Globus pallidus (tissue), 1 donor: ENCODE measurements around the gene USH2A.

Experiments
- DNase-seq: peaks from one replicate; pipeline ENCODE4 v3.0.0-alpha.2; 2015; ENCODE audit warnings: low spot score

USH2A gene

DNA sequence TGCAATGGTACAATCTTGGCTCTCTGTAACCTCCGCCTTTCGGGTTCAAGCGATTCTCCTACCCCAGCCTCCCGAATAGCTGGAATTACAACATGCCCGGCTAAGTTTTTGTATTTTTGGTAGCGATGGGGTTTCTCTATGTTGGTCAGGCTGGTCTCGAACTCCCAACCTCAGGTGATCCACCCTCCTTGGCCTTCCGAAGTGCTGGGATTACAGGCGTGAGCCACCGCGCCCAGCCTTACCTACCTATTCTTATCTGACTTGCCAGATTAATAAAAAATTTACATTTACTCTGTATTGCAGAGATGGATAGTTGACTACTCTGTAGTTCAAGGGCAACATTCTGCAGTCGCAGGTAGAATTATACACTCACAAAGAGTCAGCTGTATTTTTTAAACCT lies 496.6 kb downstream of the USH2A start:
- DNase-seq: no peak

DNA sequence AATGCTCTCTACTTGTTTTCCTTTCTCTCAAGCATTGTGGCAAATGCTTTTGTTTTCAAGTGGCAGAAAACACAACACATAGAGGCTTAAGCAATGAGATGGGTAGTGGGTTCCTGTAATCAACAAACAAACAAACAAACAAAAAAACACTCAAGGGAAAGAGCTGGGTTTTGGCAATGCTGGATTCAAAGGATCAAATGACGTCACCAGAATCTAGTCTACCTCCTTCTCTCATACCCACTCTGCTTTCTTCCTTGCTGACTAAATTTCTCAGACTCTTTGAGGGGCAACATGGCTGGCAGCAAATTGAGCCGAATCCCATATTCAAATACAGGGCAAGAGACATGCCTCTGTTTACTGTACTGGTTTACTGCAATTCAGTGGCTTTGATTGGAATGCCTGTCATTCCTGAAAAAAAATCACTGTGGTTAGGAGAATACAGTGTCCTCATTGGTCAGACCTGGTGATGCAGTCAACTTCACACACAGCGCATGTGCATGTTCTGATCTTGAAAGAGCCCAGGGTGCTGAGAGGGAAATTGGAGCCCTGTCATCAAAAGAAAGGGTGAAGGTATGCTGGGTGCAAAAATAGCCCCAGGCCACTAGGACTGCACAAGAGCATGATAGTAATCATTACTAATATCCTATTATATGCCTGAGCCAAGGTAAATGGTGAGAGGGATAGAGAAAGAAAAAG lies 500.0 kb downstream of the USH2A start:
- no peak for DNase-seq

DNA sequence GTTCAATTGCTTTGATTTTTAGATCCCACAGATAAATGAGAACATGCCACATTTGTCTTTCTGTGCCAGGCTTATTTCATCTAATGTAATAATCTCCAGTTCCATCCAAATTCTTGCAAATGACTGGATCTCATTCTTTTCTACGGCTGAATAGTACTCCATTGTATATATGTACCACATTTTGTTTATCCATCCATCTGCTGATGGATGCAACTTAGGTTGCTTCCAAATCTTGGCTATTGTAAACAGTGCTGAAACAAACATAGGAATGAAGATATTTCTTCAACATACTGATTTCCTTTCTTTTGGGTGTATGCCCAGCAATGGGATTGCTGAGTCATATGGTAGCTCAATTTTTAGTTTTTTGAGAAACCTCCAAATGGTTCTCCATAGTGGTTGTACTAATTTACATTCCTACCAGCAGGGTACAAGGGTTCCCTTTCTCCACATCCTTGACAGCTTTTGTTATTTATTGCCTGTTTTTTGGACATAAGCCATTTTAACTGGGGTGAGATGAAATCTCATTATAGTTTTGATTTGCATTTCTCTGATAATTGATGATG lies 511.8 kb downstream of the USH2A start:
- DNase-seq: no peak

DNA sequence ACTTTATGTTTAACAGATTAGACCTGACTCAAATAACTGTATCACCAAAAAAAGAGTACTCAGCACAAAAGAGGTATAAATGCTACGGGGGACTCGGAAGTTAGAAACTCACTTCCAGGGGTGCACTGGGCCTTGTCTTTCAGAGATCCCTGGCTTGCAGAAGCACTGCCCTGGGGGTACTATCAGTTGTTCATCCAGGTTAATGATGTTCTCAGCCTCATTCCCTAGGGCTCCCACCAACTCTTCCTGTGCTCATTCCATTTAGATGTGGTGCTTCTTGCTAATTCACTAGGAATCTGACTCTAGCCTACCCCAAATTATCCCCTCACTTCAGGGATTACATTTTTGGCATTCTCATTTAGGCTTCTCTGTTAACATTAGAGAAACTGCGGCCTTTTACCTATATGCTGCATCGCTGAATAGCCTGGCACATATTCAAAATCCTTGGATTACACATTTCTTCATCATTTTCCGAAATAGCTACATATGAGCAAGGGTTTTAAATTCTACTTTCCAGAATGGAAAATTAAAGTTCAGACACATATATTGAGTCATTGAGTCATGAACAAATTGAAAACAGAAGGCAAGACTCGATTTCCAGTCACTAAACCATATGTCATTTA lies 517.6 kb downstream of the USH2A start:
- no peak for DNase-seq

DNA sequence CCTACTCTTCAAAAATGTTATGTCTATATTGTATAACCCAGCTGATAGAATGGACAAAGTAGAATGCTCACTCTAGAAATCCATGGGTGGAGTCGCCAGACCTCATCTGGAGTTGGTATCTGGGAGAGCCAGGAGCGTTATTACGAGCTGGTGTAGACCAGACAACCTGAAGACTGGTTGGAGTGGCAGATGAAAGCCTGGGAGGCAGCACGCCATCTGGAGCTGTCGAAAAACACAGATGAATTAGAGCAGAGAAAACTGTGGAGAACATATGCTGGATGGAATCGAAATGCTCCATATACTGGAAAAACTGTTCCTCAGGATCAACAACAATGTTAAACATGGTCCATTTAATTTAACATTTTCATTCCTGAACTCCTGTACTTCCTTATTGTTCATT lies 522.6 kb downstream of the USH2A start:
- no peak for DNase-seq

DNA sequence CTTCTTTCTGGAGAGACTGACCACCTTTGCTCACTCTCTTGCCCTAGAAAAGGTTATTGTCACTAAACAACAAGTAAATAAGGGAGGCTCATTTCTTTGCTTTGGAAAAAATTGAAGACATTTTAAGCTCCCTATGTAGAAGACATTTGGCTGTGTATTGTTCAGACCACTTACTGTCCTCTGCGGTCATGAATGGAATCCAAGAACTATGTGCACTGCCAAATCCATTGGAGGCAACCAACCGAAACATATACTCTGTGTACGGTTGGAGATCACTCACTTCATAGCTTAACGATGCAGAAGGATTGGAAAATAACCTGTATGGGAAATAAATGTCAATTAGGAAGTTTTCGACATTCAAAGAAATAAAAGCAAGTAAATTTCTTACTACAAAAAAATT lies 523.3 kb downstream of the USH2A start:
- no peak for DNase-seq

DNA sequence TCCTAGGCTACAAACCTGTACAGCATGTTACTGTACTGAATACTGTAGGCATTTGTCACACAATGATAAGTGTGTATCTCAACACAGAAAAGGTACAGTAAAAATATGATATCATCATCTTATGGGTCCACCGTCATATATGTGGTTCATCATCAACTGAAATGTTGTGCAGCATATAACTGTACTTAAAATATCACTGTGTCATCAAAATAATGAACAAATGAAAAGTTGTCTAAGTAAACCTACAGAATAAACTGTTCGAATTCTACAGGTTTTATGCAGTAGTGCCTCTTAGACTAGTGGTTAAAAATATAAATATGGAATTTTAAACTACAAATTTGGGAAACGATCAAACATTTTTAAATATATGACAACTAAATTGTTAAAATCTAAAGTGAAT lies 527.4 kb downstream of the USH2A start:
- no peak for DNase-seq

DNA sequence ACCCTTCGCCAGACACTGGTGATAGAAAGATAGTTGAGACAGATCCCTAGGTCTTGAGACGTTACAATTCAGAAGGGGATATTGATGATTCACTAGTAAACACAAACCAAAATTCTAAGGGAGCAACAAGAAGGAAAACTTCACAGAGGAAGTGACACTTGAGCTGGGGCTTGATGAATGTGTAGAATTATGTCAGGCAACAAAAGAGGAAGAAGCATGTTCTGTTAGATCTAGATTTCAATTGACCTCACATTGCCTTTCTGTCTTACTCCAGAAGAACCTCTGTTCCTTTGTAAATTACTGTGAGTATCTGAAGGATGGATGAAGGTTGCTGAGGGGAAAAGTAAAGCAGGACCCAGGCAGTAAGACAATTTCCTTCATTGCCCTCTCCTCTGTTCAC lies 528.0 kb downstream of the USH2A start:
- no peak for DNase-seq

DNA sequence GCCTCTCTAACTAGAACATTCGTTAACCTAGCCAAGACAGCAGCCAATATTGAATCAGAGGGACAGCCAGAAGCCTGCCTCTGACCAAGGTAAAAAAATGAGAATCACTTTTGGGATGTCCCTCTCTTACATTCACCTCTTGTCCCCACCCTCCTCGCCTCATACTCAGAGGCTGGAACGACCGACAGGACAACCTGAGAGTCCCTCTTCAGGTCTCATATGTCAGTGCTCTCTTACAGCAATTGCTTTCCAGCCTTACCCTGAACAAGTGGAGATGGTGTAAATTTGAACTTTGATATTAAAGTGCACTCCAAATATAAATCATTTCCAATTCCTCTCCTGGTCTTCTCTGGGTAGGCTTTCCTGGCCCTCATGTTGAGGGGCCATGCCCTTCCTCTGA lies 528.6 kb downstream of the USH2A start:
- DNase-seq: no peak

DNA sequence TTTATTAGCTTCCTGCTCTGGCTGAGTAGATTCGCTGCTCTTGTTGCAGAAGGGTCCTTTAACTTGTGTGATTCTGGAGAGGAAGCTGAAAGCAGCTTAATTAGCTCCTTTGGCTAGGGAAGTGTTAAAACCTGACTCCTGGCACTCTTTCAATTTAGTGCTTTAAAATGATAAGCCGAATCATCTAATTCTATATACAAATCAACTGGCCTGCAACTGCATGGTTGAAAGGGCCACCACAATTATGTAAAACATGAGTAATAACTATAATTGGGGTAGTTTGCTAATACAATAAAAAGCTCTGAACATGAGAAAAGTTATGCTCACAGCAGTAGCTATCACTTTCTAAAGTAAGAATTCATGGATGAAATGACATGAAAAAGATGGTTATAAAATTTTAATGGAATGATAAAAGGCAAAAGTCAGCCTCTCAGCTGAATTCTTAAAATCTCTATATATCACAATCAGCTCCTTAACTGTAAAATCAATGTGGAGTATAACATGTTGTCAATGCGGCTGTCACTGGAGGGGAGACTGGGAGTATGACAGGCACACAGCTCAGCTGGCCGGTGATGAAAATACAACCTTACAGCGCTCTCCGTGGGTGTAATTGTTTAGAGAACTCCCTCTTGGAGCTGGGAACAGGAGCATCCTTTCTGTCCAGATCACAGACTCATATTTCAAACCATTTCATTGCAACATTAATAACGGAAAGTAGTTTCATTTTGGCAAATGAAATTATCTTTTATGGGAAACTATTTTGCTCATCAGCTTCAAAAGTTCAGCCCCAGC lies 531.8 kb downstream of the USH2A start:
- no peak for DNase-seq

DNA sequence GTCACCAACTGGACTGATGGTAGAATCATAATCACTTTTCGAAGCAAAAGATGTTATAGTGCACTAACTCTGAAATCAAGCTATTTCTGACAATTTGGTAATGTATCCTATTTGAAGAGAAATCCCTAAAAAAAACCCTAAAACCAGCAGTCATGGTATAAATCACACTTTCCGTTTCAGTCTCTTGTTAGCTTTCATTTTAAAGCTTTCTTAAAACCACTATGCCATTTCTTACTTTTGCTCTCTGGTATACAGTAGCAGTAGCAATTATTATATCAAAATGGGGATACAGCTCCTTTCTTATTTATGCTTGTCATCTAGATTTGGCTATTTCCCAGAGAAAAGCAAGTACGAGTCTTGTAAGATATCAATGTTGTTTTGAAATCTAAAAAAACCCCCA lies 532.8 kb downstream of the USH2A start:
- no peak for DNase-seq

DNA sequence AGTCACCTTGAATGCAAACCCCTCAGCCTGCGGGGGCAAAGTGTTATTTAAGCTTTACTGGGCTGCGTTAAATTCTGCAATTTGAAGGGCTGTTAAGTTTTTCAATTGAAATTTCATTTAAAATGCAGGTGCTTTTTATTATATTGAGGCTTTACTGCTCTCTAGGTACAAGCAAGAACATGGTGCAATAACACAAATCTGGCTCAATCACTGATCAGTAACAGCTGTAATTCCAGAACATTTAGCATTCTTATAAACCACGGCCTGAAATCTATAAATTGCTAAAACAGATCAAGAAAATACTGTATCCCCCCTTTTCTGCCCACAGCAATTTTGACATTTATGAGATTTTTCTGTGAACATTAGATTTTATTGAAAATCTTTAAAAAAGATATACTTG lies 533.4 kb downstream of the USH2A start:
- DNase-seq: no peak

DNA sequence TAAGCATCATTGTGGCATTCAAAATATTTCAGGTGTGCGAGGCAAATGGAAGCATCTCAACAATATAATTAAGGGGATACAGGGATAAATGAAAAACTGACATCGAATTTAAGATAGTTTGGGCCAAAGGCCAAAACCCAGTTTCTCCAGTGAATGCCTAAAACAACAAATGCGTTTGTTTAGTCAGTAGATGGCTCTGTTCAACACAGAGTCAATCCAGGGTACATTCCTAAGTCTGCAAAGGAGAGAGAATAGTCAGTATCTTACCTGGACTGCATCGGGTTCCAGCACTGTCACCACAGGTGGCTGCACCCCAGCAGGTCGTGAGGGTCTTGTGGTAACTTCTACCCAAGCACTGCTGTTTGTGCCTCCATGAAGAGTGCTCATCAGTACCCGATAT lies 535.1 kb downstream of the USH2A start:
- DNase-seq: no peak

DNA sequence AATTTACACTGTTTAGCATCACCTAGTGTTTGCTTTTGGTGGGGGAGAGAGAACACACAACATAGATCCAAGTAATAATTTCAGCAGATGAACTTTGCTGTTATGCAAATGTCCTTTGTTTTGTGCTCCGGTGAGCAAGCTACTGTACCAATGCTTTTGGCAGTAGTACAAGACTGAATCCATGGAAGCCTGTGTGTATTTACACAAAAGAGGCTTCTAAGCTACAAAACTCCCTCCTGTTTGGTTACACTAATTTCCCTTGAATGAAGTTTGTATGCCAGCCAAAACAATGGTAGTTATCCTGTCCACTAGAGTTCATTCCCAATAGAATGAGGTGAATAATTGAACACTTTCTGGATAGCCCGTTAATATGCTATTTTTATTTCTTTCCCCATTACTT lies 535.6 kb downstream of the USH2A start:
- DNase-seq: no peak

DNA sequence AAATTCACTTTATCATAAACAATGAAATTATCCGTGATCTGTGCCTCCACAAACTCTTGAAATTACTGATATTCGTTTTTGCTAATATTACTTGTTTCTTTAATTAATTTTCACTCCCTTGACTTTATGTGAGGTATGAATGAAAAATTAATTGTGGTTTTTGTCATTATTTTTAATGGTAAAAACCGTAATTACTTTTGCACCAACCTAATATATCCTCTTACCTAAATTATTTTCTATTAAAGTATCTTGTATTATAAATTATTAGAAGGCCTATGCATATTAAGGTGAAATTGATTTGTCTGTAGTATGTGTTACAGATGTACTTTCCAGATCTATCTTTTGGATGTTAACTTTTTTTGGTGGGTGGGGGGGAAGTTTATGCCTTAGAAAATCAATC lies 540.2 kb downstream of the USH2A start:
- DNase-seq: no peak

DNA sequence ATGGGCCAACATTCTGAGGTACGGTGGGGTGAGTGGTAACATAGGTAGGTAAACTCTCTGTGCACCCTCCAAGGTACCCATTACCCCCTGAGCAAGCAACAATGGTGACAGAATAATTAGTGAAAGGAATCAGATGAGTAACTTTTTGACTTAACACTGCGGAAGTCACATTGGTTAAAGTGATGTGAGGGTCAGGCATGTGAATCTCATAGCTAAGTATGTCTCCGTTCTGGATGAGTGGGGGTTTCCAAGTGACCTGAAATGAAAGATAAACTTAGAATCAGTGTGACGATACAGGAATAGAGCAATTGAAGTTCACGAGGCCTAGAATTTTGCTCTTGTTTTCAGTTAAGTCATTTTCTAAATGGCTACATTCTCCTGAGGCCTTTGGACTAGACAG lies 544.4 kb downstream of the USH2A start:
- no peak for DNase-seq

DNA sequence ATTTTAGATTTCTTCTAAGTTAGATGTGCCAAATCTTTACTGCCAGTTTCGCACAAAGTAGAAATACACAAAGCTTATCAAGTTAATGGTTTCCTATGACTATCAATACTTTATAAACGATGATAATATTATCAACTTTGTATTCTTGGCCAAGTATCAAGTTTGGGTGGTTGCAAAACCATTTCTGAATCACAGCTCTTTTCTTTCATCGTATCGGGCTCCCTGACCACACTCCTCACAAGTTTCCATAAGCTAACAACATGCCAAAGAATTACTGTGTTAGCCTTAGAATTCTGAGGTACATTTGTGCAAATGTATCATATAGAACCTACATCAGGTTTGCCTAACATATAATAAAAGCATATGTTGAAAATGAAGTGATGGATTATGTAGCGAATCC lies 545.1 kb downstream of the USH2A start:
- DNase-seq: no peak

DNA sequence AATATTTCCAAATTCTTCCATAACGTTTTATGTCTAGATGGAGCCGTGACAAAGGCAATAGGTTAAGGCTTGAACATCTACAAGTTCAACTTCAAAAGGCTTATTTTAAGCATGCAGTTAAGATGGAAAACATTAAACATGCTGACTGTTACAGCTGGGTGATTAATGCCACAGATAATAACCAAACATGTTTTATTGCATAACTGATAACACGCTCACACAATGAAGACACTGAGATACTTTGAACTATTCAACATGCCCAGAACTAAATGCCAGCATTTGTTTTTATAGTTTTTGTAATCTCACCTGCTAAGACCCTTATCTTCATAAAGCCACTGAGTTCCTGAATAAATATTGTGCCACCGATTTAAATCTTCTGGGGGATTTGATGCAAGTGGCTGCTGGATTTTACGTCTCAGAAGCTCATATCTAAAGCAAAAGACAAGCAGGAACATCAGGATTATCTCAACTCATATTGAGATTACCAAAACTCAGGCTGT lies 545.7 kb downstream of the USH2A start:
- no peak for DNase-seq

DNA sequence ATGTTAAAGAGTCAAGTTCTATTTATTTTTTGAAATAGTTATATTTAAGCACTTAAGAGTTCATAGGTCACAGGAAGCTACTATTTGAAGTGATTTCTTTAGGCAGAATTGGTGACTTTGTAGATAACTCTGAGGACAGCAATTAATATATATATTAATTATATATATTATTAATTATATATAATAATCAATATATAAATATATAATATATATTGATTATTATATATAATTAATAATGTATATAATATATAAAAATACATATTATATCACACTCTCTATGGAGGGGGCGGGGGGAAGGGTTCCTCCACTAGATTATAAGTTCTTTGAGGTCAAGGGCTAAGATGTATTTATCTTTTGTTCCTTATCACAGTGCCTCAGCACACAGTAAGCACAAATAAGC lies 547.5 kb downstream of the USH2A start:
- DNase-seq: no peak

DNA sequence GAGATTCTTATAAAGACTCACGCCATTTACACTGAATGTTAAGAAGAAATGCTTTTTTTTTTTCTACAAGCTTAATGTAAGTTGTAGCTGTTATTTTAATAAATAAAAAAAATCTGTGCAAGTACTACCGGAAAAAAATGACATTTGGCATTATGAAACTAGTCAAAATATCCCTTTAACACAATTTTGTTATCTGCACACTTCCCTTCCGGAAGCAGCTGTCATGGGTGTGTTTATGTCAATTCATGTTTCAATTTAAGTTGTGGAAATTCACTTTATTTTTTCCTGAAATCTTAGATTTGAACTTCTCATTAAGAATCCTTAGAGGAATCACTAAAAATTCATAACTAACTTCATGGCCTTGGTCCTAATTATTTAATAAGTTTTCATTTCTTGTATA lies 548.0 kb downstream of the USH2A start:
- no peak for DNase-seq

DNA sequence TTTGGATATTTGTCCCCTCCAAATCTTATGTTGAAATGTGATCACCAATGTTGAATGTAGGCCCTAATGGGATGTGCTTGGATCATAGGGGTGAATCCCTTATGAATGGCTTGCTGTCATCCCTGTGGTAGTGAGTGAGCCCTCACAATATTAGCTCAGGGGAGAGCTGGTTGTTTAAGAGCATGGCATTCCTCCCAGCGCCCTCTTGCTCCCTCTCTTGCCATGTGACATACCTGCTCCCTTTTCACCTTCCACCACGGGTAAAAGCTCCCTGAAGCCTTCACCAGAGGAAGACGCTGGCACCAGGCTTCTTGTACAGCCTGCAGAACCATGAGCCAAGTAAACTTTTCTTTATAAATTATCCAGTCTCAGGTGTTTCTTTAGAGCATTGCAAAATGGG lies 550.6 kb downstream of the USH2A start:
- no peak for DNase-seq

DNA sequence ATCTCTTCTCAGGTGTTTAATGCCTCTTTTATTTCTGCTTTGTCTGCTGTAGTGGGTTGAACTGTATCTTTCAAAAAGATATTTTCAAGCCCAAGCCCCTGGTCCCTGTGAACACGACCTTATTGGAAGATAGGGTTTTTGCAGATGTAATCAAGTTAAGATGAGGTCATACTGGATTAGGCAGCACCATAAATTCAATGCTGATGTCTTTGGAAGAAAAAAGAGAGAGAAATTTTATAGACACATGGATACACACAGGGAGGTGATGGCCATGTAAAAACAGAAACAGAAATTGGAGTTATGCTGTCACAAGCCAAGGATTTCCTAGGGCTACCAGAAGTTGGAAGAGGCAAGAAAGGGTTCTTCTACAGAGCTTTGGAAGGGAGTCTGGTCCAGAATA lies 554.7 kb downstream of the USH2A start:
- no peak for DNase-seq

DNA sequence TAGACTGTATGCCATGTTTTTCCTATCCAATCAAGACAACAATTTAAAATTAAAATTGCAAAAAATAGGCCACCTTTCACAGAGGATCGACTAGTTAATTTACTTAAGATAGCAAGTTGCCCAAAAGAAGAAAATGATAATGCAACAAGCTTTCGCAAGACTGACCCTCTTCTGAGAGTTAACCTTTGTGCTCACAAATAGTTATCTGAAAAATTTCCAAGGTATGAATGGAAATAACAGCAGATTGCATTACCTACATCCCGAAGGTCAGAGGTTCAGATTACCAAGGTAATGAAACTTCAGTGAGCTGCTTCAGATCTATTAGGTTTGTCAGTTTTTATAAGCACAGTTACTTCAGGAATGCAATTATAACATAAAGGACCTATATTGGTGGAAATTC lies 558.2 kb downstream of the USH2A start:
- no peak for DNase-seq
